Endothelial cell of umbilical vein (primary cell): Measurements from ENCODE around the gene ZSWIM6.

Source experiments
- GATA2 ChIP-seq: IDR thresholded peaks from 2 replicates; pipeline ENCODE4 v1.7.0; 2011; ENCODE audit warnings: low read depth, mild to moderate bottlenecking, moderate library complexity, mixed read lengths, low read length; ENCODE audit not compliant: insufficient read length, insufficient read depth
- POLR2A ChIP-seq: IDR thresholded peaks from 2 replicates; pipeline ENCODE4 v1.6.1; 2012; ENCODE audit warnings: low read depth, mild to moderate bottlenecking, control low read depth, low read length
- TF ChIP-seq, protein P1 (sequence below), 2 donors: IDR thresholded peaks; 1 replicate in 1 of 2; 2 replicates in 1 of 2; pipeline ENCODE4 v1.5.1; 2011; ENCODE audit warnings: low read length in 2 of 2, mild to moderate bottlenecking in 2 of 2, moderate library complexity in 2 of 2, control low read depth in 1 of 2, inconsistent platforms in 1 of 2, low read depth in 1 of 2; ENCODE audit not compliant: insufficient read depth in 1 of 2; ENCODE audit errors: extremely low read depth in 1 of 2

DNA sequence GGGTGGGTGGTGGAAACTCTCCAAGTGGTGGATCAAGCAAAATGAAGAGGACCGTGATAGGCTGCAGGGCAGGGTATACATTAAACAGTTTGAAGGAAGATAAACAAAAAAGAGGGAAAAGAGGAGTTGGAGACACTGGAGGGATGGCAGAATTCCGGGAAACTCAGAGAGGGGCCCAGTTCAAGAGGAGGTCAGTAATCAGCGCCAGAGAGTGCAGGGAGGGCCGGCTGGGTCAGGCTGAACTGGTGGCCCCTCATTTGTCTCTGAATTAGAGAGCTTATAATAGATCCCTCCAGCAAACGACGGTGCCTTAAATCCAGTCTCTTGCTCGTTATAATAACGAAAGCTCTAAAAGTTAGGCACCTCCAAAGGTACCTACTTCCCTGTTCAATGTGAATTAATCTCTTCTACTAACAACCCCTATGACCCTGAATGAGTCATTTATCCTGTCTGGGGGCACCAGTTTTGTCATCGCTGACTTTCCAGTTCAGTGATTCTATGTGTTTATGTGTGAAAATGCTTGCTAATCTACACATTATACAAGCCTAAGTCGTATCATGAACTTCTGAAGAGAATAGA is 2.4 kb upstream of the ZSWIM6 start:
- TF ChIP-seq POLR2A: peak; percentile 33
- TF ChIP-seq, protein P1, sequence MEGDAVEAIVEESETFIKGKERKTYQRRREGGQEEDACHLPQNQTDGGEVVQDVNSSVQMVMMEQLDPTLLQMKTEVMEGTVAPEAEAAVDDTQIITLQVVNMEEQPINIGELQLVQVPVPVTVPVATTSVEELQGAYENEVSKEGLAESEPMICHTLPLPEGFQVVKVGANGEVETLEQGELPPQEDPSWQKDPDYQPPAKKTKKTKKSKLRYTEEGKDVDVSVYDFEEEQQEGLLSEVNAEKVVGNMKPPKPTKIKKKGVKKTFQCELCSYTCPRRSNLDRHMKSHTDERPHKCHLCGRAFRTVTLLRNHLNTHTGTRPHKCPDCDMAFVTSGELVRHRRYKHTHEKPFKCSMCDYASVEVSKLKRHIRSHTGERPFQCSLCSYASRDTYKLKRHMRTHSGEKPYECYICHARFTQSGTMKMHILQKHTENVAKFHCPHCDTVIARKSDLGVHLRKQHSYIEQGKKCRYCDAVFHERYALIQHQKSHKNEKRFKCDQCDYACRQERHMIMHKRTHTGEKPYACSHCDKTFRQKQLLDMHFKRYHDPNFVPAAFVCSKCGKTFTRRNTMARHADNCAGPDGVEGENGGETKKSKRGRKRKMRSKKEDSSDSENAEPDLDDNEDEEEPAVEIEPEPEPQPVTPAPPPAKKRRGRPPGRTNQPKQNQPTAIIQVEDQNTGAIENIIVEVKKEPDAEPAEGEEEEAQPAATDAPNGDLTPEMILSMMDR (IDR thresholded peaks at IDR 0.05; ENCODE audit: extremely low read depth in 1 of 2, insufficient read depth in 1 of 2, low read depth in 1 of 2, low read length in 2 of 2): no peak
- TF ChIP-seq GATA2: peak; percentile 40
